Neural cell (in vitro differentiated cells): ENCODE data around the gene SHROOM2. TPM values are rescaled to one million over a fixed set of nuclear protein-coding genes. Genes with fewer than 3 reads are reported as not detected.
"Not testable (repeated sequence)": the region's sequence is repeated elsewhere in the genome, so short reads cannot be mapped to it uniquely, and the experiment has no call there.

Source experiments
- H2AFZ ChIP-seq: fragments of 200-600, 300-800 bp; sonication (generic), shearing (Covaris generic); 2 replicates; pipeline ENCODE4 v1.6.0; 2014; ENCODE audit warnings: low read depth, mild to moderate bottlenecking, antibody characterized with exemption, low read length, moderate library complexity
- H3F3A ChIP-seq: fragments of 200-600 bp; shearing (Covaris generic); 2 replicates; pipeline ENCODE4 v1.6.1; 2016; ENCODE audit warnings: mild to moderate bottlenecking, moderate library complexity, mixed read lengths, antibody characterized with exemption, low read length; ENCODE audit not compliant: insufficient read depth, poor library complexity, severe bottlenecking
- H3K27ac ChIP-seq: fragments of 200-600, 300-800 bp; sonication (generic), shearing (Covaris generic); 2 replicates; pipeline ENCODE4 v1.5.1; 2014; ENCODE audit warnings: mild to moderate bottlenecking, low read length, moderate library complexity
- H3K27me3 ChIP-seq: fragments of 300-800, 200-600 bp; sonication (generic), shearing (Covaris generic); 2 replicates; pipeline ENCODE4 v1.6.0; 2014; ENCODE audit warnings: mild to moderate bottlenecking, low read depth, low read length, moderate library complexity; ENCODE audit not compliant: insufficient read depth
- H3K36me3 ChIP-seq: fragments of 300-800, 200-600 bp; sonication (generic), shearing (Covaris generic); 2 replicates; pipeline ENCODE4 v1.5.1; 2014; ENCODE audit warnings: mild to moderate bottlenecking, antibody characterized with exemption, low read length, moderate library complexity; ENCODE audit not compliant: insufficient read depth
- H3K4me2 ChIP-seq: fragments of 300-800, 200-600 bp; sonication (generic), shearing (Covaris generic); 2 replicates; pipeline ENCODE4 v1.6.0; 2014; ENCODE audit warnings: mild to moderate bottlenecking, low read length
- H3K4me3 ChIP-seq: fragments of 300-800, 200-600 bp; sonication (generic), shearing (Covaris generic); 2 replicates; pipeline ENCODE4 v1.5.1; 2014; ENCODE audit warnings: mild to moderate bottlenecking, low read length, moderate library complexity
- H3K79me2 ChIP-seq: fragments of 200-600 bp; shearing (Covaris generic); replicated peaks from 2 replicates; pipeline ENCODE4 v1.6.0; 2014; ENCODE audit warnings: mild to moderate bottlenecking, low read length, moderate library complexity; ENCODE audit not compliant: insufficient read depth
- H3K9ac ChIP-seq: fragments of 300-800, 200-600 bp; sonication (generic), shearing (Covaris generic); 2 replicates; pipeline ENCODE4 v1.6.1; 2016; ENCODE audit warnings: mild to moderate bottlenecking, low read length, mixed read lengths
- H3K9me2 ChIP-seq: fragments of 200-600 bp; shearing (Covaris generic); 2 replicates; pipeline ENCODE4 v1.6.1; 2016; ENCODE audit warnings: mild to moderate bottlenecking, low read length, mixed read lengths; ENCODE audit not compliant: insufficient read depth
- H3K9me3 ChIP-seq: fragments of 200-600, 300-800 bp; sonication (generic), shearing (Covaris generic); 2 replicates; pipeline ENCODE4 v1.6.1; 2016; ENCODE audit warnings: mild to moderate bottlenecking, mixed run types, low read length, moderate library complexity, mixed read lengths
- H4K20me1 ChIP-seq: fragments of 200-600 bp; shearing (Covaris generic); 2 replicates; pipeline ENCODE4 v1.6.1; 2016; ENCODE audit warnings: mild to moderate bottlenecking, mixed run types; ENCODE audit not compliant: insufficient read depth
- CTCF ChIP-seq: fragments of 450-650 bp; IDR thresholded peaks from 2 replicates; pipeline ENCODE4 v1.5.1; 2014; ENCODE audit warnings: antibody characterized with exemption, mild to moderate bottlenecking, moderate library complexity; ENCODE audit not compliant: poor library complexity, severe bottlenecking
- EP300 ChIP-seq: fragments of 450-650 bp; conservative IDR thresholded peaks from 2 replicates; pipeline ENCODE4 v1.6.1; 2014; ENCODE audit warnings: antibody characterized with exemption, mild to moderate bottlenecking, moderate library complexity; ENCODE audit not compliant: poor library complexity, severe bottlenecking
- EZH2 ChIP-seq: fragments of 200-600, 300-800 bp; shearing (Covaris generic), sonication (generic); IDR thresholded peaks from 2 replicates; pipeline ENCODE4 v1.6.1; 2014; ENCODE audit warnings: antibody characterized with exemption, low read length, borderline replicate concordance, mild to moderate bottlenecking; ENCODE audit not compliant: insufficient read depth, poor library complexity, severe bottlenecking
- MXI1 ChIP-seq: fragments of 450-650 bp; conservative IDR thresholded peaks from 2 replicates; pipeline ENCODE4 v1.6.1; 2014; ENCODE audit warnings: antibody characterized with exemption, mild to moderate bottlenecking; ENCODE audit not compliant: poor library complexity, severe bottlenecking
- POLR2AphosphoS5 ChIP-seq: IDR thresholded peaks from 2 replicates; pipeline ENCODE4 v1.6.1; 2012
- RAD21 ChIP-seq: fragments of 450-650 bp; conservative IDR thresholded peaks from 2 replicates; pipeline ENCODE4 v1.6.1; 2014; ENCODE audit warnings: antibody characterized with exemption, mild to moderate bottlenecking, moderate library complexity
- REST ChIP-seq: IDR thresholded peaks from 2 replicates; pipeline ENCODE4 v1.6.1; 2012; ENCODE audit warnings: borderline replicate concordance
- SMC3 ChIP-seq: fragments of 450-650 bp; conservative IDR thresholded peaks from 2 replicates; pipeline ENCODE4 v1.6.1; 2014; ENCODE audit warnings: antibody characterized with exemption, mild to moderate bottlenecking, moderate library complexity; ENCODE audit not compliant: poor library complexity
- TAF1 ChIP-seq: IDR thresholded peaks from 2 replicates; pipeline ENCODE4 v1.6.1; 2012; ENCODE audit warnings: low read depth
- polyA plus RNA-seq: library from polyadenylated mRNA; depleted of rRNA; stranded (reverse); fragments of >200 nt; gene quantifications from 2 replicates; pipeline ENCODE4 v1.2.3, GENCODE V29; 2014

Gene SHROOM2
- polyA plus RNA-seq, 1 donor from 2014 or later: 9.2 TPM

DNA sequence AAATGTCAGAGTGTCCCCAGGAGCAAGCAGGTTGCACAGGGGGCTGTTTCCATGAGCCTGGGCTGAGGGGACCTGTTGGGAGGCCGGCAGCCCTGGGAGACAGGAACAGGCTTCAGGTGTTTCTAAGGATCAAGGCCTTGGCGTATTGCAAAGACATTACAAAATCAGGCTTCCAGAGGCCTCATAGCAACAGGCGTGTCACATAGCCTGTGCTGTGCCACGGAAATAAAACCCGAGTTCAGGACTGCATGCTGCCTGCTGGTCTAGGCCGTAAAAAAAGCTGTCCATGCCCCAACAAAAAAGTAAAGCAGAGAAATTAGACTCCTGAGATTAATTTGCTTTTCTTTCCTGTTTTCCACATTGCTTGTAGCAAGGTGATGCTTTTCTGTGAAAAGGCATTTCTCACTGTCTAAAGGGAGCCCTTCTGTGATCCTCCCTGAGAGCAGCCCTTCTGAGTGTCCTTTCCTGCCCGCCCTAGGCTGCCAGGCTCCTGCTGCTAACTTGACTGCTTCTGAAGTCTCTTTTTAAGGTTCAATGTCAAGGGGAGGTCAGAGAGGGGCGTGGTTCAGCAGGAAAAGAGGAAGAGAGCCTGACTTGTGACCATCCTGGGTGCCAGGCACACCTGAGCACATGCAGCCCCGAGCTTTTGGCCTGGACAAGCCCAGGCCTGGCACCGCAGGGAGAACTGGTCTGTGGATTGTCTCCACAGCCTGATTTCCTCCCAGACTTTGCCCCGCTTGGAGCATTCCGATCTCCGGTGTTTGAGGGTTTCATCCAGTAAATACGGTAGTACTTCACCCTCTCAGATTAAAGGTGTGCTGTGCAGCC is 21.3 kb downstream of the SHROOM2 start:
- H3F3A ChIP-seq: no peaks in the 10 kb centered on the region
- no peaks in the 10 kb centered on the region for H3K27me3 ChIP-seq
- H3K79me2 ChIP-seq: no peaks in the 10 kb centered on the region
- no peaks in the 10 kb centered on the region for H3K36me3 ChIP-seq
- no peak overlapping the region for H3K9ac ChIP-seq
- no peak overlapping the region for H2AFZ ChIP-seq
- no peak overlapping the region for H3K27ac ChIP-seq
- no peak overlapping the region for H3K4me2 ChIP-seq
- TF ChIP-seq REST (no peak), TAF1 (no peak), EZH2 (no peak), POLR2AphosphoS5 (no peak), CTCF (no peak), MXI1 (no peak), EP300 (no peak), RAD21 (no peak), SMC3 (no peak)
- H4K20me1 ChIP-seq: no peaks in the 10 kb centered on the region
- no peak overlapping the region for H3K4me3 ChIP-seq
- H3K9me3 ChIP-seq: no peaks in the 10 kb centered on the region
- no peaks in the 10 kb centered on the region for H3K9me2 ChIP-seq

- not testable (repeated sequence) for H3K9me3 ChIP-seq, H3K79me2 ChIP-seq, H3K9me2 ChIP-seq, H3K4me2 ChIP-seq, H3K36me3 ChIP-seq, H2AFZ ChIP-seq, H4K20me1 ChIP-seq, H3F3A ChIP-seq, H3K4me3 ChIP-seq, H3K27me3 ChIP-seq, H3K27ac ChIP-seq, H3K9ac ChIP-seq
Observed at GRCh38 chrX:9809876-9810275, 23.6 kb downstream of the SHROOM2 start.

DNA sequence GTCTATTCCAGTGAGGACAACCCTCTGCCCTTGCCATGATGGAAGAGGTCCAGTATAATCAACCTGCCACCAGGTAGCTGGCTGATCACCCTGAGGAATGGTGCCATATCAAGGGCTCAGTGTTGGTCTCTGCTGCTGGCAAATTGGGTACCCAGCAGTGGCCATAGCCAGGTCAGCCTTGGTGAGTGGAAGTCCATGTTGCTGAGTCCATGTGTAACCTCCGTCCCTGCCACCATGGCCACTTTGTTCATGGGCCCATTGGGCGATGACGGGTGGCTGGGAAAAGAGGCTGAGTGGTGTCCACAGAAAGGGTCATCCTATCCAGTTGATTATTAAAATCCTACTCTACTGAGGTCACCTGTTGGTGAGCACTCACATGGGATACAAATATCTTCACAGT is 24.9 kb downstream of the SHROOM2 start:
- H3K9me3 ChIP-seq, H3K27ac ChIP-seq, H3K4me3 ChIP-seq, H2AFZ ChIP-seq, H3F3A ChIP-seq, H3K27me3 ChIP-seq, H3K36me3 ChIP-seq, H3K79me2 ChIP-seq, H3K9me2 ChIP-seq, H4K20me1 ChIP-seq, H3K9ac ChIP-seq, H3K4me2 ChIP-seq: not testable (repeated sequence)
